Ishikawa (cell line): ENCODE data around the gene GPR35.

Source experiments
- CREB1 ChIP-seq: IDR thresholded peaks from 2 replicates; pipeline ENCODE4 v1.6.1; 2012; ENCODE audit warnings: low read depth
- EGR1 ChIP-seq: IDR thresholded peaks from 2 replicates; pipeline ENCODE4 v1.6.1; 2012
- TCF12 ChIP-seq: IDR thresholded peaks from 2 replicates; pipeline ENCODE4 v1.6.1; 2012; ENCODE audit warnings: low read depth

GRCh38 chr2:240647503-240648154 lies 22.3 kb downstream of the GPR35 start:
- TF ChIP-seq CREB1 = no peak
- TF ChIP-seq EGR1 = no peak
- TF ChIP-seq TCF12 = no peak
